Measurements from ENCODE around the gene RPL36. TPM values are rescaled to one million over a fixed set of nuclear protein-coding genes. Genes with fewer than 3 reads are reported as not detected.

The RPL36 gene
- polyA plus RNA-seq, 2 of the 4 experiments (the other 2 are of a cell fraction), result 368 to 1,385 TPM

GRCh38 chr19:5714816-5715215, 24.7 kb downstream of the RPL36 start (continued):
- TF ChIP-seq, protein P1, sequence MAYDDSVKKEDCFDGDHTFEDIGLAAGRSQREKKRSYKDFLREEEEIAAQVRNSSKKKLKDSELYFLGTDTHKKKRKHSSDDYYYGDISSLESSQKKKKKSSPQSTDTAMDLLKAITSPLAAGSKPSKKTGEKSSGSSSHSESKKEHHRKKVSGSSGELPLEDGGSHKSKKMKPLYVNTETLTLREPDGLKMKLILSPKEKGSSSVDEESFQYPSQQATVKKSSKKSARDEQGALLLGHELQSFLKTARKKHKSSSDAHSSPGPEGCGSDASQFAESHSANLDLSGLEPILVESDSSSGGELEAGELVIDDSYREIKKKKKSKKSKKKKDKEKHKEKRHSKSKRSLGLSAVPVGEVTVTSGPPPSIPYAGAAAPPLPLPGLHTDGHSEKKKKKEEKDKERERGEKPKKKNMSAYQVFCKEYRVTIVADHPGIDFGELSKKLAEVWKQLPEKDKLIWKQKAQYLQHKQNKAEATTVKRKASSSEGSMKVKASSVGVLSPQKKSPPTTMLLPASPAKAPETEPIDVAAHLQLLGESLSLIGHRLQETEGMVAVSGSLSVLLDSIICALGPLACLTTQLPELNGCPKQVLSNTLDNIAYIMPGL (CRISPR knock-in tag; IDR thresholded peaks at IDR 0.05; ENCODE audit: borderline replicate concordance), result no peak
- TF ChIP-seq EHF (CRISPR knock-in tag; IDR thresholded peaks at IDR 0.05) (no peak), SREBF2 (IDR thresholded peaks at IDR 0.05) (no peak), NPAS2 (CRISPR knock-in tag; IDR thresholded peaks at IDR 0.05; ENCODE audit: borderline replicate concordance) (no peak), RCOR1 (IDR thresholded peaks at IDR 0.05; ENCODE audit: low read depth, low read length) (no peak), POLR2AphosphoS2 (conservative IDR thresholded peaks at IDR 0.05; ENCODE audit: low read length) (no peak), TP53 (CRISPR knock-in tag; IDR thresholded peaks at IDR 0.05) (no peak)

GRCh38 chr19:5717215-5717935, 27.3 kb downstream of the RPL36 start:
- DNase-seq (ENCODE audit: low read depth in 1 of 2, low spot score in 1 of 2) (no peak), ATAC-seq (no peak), FAIRE-seq (no peak)
- H3K4me3 ChIP-seq, result peak overlapping the region; percentile 100; the same call in 2 of the 3 replicates
- TF ChIP-seq MAFK (IDR thresholded peaks at IDR 0.05; ENCODE audit: partially characterized antibody) (no peak), MYC (IDR thresholded peaks at IDR 0.05; ENCODE audit: borderline replicate concordance, low read length) (no peak), RFX5 (IDR thresholded peaks at IDR 0.05) (no peak), HOXA7 (CRISPR knock-in tag; IDR thresholded peaks at IDR 0.05) (no peak)
- TF ChIP-seq, protein P2, sequence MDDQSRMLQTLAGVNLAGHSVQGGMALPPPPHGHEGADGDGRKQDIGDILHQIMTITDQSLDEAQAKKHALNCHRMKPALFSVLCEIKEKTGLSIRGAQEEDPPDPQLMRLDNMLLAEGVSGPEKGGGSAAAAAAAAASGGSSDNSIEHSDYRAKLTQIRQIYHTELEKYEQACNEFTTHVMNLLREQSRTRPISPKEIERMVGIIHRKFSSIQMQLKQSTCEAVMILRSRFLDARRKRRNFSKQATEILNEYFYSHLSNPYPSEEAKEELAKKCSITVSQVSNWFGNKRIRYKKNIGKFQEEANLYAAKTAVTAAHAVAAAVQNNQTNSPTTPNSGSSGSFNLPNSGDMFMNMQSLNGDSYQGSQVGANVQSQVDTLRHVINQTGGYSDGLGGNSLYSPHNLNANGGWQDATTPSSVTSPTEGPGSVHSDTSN (IDR thresholded peaks at IDR 0.05), result no peak
- TF ChIP-seq, protein P3, sequence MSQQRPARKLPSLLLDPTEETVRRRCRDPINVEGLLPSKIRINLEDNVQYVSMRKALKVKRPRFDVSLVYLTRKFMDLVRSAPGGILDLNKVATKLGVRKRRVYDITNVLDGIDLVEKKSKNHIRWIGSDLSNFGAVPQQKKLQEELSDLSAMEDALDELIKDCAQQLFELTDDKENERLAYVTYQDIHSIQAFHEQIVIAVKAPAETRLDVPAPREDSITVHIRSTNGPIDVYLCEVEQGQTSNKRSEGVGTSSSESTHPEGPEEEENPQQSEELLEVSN (IDR thresholded peaks at IDR 0.05; ENCODE audit: borderline replicate concordance, low read depth), result no peak
- H3K27ac ChIP-seq, result peak overlapping the region; percentile 97 to 100; a peak in 5 of 6 replicates
- WGBS (ENCODE audit: missing lambda C conversion rate), result 86% methylated on average over 8 of the region's 8 CpGs
- peak overlapping the region; percentile 92 for H3K4me2 ChIP-seq
- H3K9me3 ChIP-seq, result no peaks in the 10 kb centered on the region
- POLR2A ChIA-PET, result interaction anchor here (1.3 to 3.7 kb wide), 2 partner anchors 27 to 73 kb away, joined by 3 to 45 read pairs; partner anchors contain the start of genes DUS3L and RPL36
- CTCF ChIA-PET, result interaction anchor here (1.8 kb wide), 1 partner anchor 30 kb away, joined by 8 read pairs; no protein-coding TSS in a partner anchor
- H3K4me1 ChIP-seq, result peaks cover 11% of the 10 kb centered on the region; the same call in 2 of the 3 replicates

GRCh38 chr19:5718037-5718578, 28.0 kb downstream of the RPL36 start:
- DNase-seq (ENCODE audit: low read depth in 1 of 2, low spot score in 1 of 2), result no peak
- CTCF ChIA-PET, result interaction anchor here (0.6 to 1.8 kb wide), 4 partner anchors 14 to 31 kb away, joined by 3 to 8 read pairs (median 4); no protein-coding TSS in a partner anchor
- 43% methylated on average over 14 of the region's 14 CpGs for WGBS (ENCODE audit: missing lambda C conversion rate)
- no peak for TF ChIP-seq CEBPB (IDR thresholded peaks at IDR 0.05)
- TF ChIP-seq, protein P4, sequence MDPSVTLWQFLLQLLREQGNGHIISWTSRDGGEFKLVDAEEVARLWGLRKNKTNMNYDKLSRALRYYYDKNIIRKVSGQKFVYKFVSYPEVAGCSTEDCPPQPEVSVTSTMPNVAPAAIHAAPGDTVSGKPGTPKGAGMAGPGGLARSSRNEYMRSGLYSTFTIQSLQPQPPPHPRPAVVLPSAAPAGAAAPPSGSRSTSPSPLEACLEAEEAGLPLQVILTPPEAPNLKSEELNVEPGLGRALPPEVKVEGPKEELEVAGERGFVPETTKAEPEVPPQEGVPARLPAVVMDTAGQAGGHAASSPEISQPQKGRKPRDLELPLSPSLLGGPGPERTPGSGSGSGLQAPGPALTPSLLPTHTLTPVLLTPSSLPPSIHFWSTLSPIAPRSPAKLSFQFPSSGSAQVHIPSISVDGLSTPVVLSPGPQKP (IDR thresholded peaks at IDR 0.05; ENCODE audit: low read depth, low read length), result no peak
- TF ChIP-seq BHLHE40 (IDR thresholded peaks at IDR 0.05; ENCODE audit: low read depth, low read length), result no peak
- no peak for TF ChIP-seq FOSB (CRISPR knock-in tag; IDR thresholded peaks at IDR 0.05)
- TF ChIP-seq PHF8 (IDR thresholded peaks at IDR 0.05; ENCODE audit: borderline replicate concordance, low read depth), result no peak
- TF ChIP-seq RARB (CRISPR knock-in tag; IDR thresholded peaks at IDR 0.05), result no peak
- TF ChIP-seq, protein P5, sequence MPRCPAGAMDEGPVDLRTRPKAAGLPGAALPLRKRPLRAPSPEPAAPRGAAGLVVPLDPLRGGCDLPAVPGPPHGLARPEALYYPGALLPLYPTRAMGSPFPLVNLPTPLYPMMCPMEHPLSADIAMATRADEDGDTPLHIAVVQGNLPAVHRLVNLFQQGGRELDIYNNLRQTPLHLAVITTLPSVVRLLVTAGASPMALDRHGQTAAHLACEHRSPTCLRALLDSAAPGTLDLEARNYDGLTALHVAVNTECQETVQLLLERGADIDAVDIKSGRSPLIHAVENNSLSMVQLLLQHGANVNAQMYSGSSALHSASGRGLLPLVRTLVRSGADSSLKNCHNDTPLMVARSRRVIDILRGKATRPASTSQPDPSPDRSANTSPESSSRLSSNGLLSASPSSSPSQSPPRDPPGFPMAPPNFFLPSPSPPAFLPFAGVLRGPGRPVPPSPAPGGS (IDR thresholded peaks at IDR 0.05), result no peak
- TF ChIP-seq, protein P3 (IDR thresholded peaks at IDR 0.05; ENCODE audit: borderline replicate concordance, low read depth), result no peak
- TF ChIP-seq ZC3H11A (IDR thresholded peaks at IDR 0.05), result no peak
- no peak for TF ChIP-seq FOXS1 (CRISPR knock-in tag; IDR thresholded peaks at IDR 0.05)
- no peak for TF ChIP-seq NR3C1 (IDR thresholded peaks at IDR 0.05)
- TF ChIP-seq ATOH8 (CRISPR knock-in tag; IDR thresholded peaks at IDR 0.05; ENCODE audit: low read depth), result no peak
- TF ChIP-seq HOXB5 (CRISPR knock-in tag; IDR thresholded peaks at IDR 0.05), result no peak
- TF ChIP-seq ZFP36 (IDR thresholded peaks at IDR 0.05; ENCODE audit: borderline replicate concordance, partially characterized antibody), result no peak

More at GRCh38 chr19:5718037-5718578, 28.0 kb downstream of the RPL36 start:
- POLR2A ChIA-PET, result interaction anchor here (1.0 to 3.7 kb wide), 4 partner anchors 13 to 73 kb away, joined by 3 to 45 read pairs (median 4); partner anchors contain the start of genes DUS3L and RPL36
- H3K4me3 ChIP-seq, result peak overlapping the region; percentile 100
- no peak for FAIRE-seq
- peak overlapping the region; percentile 92 for H3K4me2 ChIP-seq
- peak overlapping the region; percentile 97 to 100 for H3K27ac ChIP-seq
- H3K4me1 ChIP-seq, result peaks cover 11% of the 10 kb centered on the region; the same call in 2 of the 3 replicates
- H3K9me3 ChIP-seq, result no peaks in the 10 kb centered on the region
- ATAC-seq, result no peak
